DLD1 (cell line): ENCODE measurements around the gene CFAP73.

Experiments
- in situ Hi-C: cut with HindIII; loops from 2 replicates; pipeline ENCODE4 v1.10.0; 2017; ENCODE audit warnings: low sequenced_read_pairs

Gene CFAP73

GRCh38 chr12:113207613-113208040, 58.1 kb downstream of the CFAP73 start:
- in situ Hi-C loops, result no loop called here

GRCh38 chr12:113208041-113208934, 58.8 kb downstream of the CFAP73 start:
- in situ Hi-C loops, result no loop called here
